Effector memory CD8-positive, alpha-beta T cell (primary cell): ENCODE data around the gene SUB1.

Experiments
- ATAC-seq: fragments of 150-1000 bp; cut with Tn5 transposase; replicated peaks from 2 replicates; pipeline ENCODE4 v1.10.0; 2021; ENCODE audit warnings: mild to moderate bottlenecking, moderate library complexity
- DNase-seq, 3 experiments: peaks; one replicate each; pipeline ENCODE4 v3.0.0; 2021
- H3K27ac Mint-ChIP-seq, 2 donors: one replicate each; pipeline ENCODE4 v1.8.0; 2022; ENCODE audit warnings: mild to moderate bottlenecking in 2 of 2, mixed read lengths in 2 of 2, moderate library complexity in 2 of 2
- H3K27me3 Mint-ChIP-seq, 2 donors: one replicate each; pipeline ENCODE4 v1.8.0; 2022; ENCODE audit warnings: mixed read lengths in 2 of 2
- H3K36me3 Mint-ChIP-seq: one replicate; pipeline ENCODE4 v1.8.0; 2022; ENCODE audit warnings: mild to moderate bottlenecking, moderate library complexity, mixed read lengths; ENCODE audit not compliant: insufficient read depth
- H3K4me1 Mint-ChIP-seq, 2 donors: one replicate each; pipeline ENCODE4 v1.8.0; 2022; ENCODE audit warnings: low read depth in 2 of 2, mixed read lengths in 2 of 2
- H3K4me3 Mint-ChIP-seq, 2 donors: one replicate each; pipeline ENCODE4 v1.8.0; 2022; ENCODE audit warnings: mild to moderate bottlenecking in 2 of 2, mixed read lengths in 2 of 2, moderate library complexity in 2 of 2
- H3K9me3 Mint-ChIP-seq, 2 donors: one replicate each; pipeline ENCODE4 v1.8.0; 2022; ENCODE audit warnings: mixed read lengths in 2 of 2

The SUB1 gene

GRCh38 chr5:32574540-32575175, 10.7 kb upstream of the SUB1 start:
- H3K27me3 Mint-ChIP-seq, result no peaks in the 10 kb centered on the region
- H3K4me1 Mint-ChIP-seq, result no peaks in the 10 kb centered on the region
- no peak overlapping the region for H3K27ac Mint-ChIP-seq
- no peaks in the 10 kb centered on the region for H3K9me3 Mint-ChIP-seq
- H3K4me3 Mint-ChIP-seq, result no peak overlapping the region
- H3K36me3 Mint-ChIP-seq, result no peaks in the 10 kb centered on the region
- no peak for DNase-seq
- no peak for ATAC-seq

- Mint-ChIP-seq H3K27ac (no peak overlapping the region), H3K27me3 (no peaks in the 10 kb centered on the region), H3K9me3 (no peaks in the 10 kb centered on the region), H3K36me3 (no peaks in the 10 kb centered on the region), H3K4me3 (no peak overlapping the region), H3K4me1 (peaks cover 13 to 17% of the 10 kb centered on the region in 2 donors)
- no peak for DNase-seq
- no peak for ATAC-seq
These were observed 7.0 kb upstream of the SUB1 start for GRCh38 chr5:32578363-32578762.

GRCh38 chr5:32578764-32579163, 6.6 kb upstream of the SUB1 start:
- no peak overlapping the region for H3K4me3 Mint-ChIP-seq
- H3K27me3 Mint-ChIP-seq, result no peaks in the 10 kb centered on the region
- H3K36me3 Mint-ChIP-seq, result peaks cover under 1% of the 10 kb centered on the region
- ATAC-seq (no peak), DNase-seq (no peak)
- H3K27ac Mint-ChIP-seq, result no peak overlapping the region
- H3K9me3 Mint-ChIP-seq, result no peaks in the 10 kb centered on the region
- H3K4me1 Mint-ChIP-seq, result peaks cover 17 to 21% of the 10 kb centered on the region in 2 donors

DNA sequence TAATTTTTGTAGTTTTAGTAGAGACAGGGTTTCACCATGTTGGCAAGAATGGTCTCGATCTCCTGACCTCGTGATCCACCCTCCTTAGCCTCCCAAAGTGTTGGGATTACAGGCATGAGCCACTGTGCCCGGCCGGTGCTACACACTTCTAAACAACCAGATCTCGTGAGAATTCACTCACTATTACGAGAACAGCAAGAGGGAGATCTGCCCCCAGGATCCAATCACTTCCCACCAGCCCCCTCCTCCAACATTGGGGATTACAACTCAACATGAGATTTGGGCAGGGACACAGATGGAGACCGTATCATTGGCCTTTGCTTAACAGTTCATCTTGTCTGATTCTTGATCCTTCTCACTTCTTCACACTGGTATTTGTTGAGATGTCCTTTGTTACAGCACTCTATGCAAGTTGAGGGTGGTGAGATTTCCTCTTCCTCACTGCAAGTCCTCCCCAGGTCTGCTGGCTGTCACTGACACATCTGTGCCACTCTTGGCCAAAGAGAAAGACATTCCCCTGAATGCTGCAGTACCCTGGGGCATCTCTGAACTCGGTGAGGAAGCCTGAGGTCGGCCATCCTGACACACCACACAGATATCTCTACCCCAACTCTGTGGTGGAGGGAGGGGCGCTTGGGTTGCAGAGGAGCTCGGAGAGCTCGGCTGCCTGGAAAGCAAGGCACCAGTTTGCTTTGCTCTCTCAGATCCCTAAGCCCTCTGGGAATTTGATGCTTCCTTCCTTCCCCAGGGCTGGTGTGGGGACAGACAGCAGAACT, 4.2 kb upstream of the SUB1 start:
- DNase-seq, result no peak
- H3K4me1 Mint-ChIP-seq, result peaks cover 30 to 35% of the 10 kb centered on the region in 2 donors
- H3K4me3 Mint-ChIP-seq, result peak overlapping the region; percentile 9 to 45
- no peak for ATAC-seq
- H3K27me3 Mint-ChIP-seq, result no peaks in the 10 kb centered on the region
- peaks cover 17% of the 10 kb centered on the region for H3K36me3 Mint-ChIP-seq
- peak overlapping the region; percentile 80 to 89 for H3K27ac Mint-ChIP-seq
- no peaks in the 10 kb centered on the region for H3K9me3 Mint-ChIP-seq

- Mint-ChIP-seq H3K36me3 (peaks cover 30% of the 10 kb centered on the region), H3K27ac (peak overlapping the region; percentile 78 to 89), H3K4me3 (peak overlapping the region; percentile 90 to 91), H3K27me3 (no peaks in the 10 kb centered on the region), H3K4me1 (peaks cover 35 to 51% of the 10 kb centered on the region in 2 donors), H3K9me3 (no peaks in the 10 kb centered on the region)
- ATAC-seq (no peak), DNase-seq (no peak)
These were observed 1.6 kb upstream of the SUB1 start for GRCh38 chr5:32583582-32584232.

- Mint-ChIP-seq H3K27ac (peak overlapping the region in 1 of 2 donors; percentile 38), H3K9me3 (no peaks in the 10 kb centered on the region), H3K36me3 (peaks cover 40% of the 10 kb centered on the region), H3K27me3 (no peaks in the 10 kb centered on the region), H3K4me3 (peak overlapping the region; percentile 90 to 91), H3K4me1 (peaks cover 39 to 55% of the 10 kb centered on the region in 2 donors)
- DNase-seq, result no peak
- ATAC-seq, result no peak
These were observed 711 bp upstream of the SUB1 start for GRCh38 chr5:32584646-32585045.

- Mint-ChIP-seq H3K9me3 (no peaks in the 10 kb centered on the region), H3K27me3 (no peaks in the 10 kb centered on the region), H3K36me3 (peaks cover 44% of the 10 kb centered on the region), H3K4me1 (peaks cover 40 to 57% of the 10 kb centered on the region in 2 donors), H3K27ac (peak overlapping the region; percentile 90 to 95), H3K4me3 (peak overlapping the region; percentile 90 to 91)
- DNase-seq, result no peak
- no peak for ATAC-seq
These were observed 273 bp upstream of the SUB1 start for GRCh38 chr5:32585122-32585445.

- ATAC-seq, result no peak
- Mint-ChIP-seq H3K27me3 (no peaks in the 10 kb centered on the region), H3K4me3 (peak overlapping the region; percentile 90 to 91), H3K27ac (peak overlapping the region; percentile 90 to 95), H3K36me3 (peaks cover 56% of the 10 kb centered on the region), H3K4me1 (peaks cover 38 to 61% of the 10 kb centered on the region in 2 donors), H3K9me3 (no peaks in the 10 kb centered on the region)
- DNase-seq, result no peak
These were observed 881 bp downstream of the SUB1 start for GRCh38 chr5:32586276-32586599.

DNA sequence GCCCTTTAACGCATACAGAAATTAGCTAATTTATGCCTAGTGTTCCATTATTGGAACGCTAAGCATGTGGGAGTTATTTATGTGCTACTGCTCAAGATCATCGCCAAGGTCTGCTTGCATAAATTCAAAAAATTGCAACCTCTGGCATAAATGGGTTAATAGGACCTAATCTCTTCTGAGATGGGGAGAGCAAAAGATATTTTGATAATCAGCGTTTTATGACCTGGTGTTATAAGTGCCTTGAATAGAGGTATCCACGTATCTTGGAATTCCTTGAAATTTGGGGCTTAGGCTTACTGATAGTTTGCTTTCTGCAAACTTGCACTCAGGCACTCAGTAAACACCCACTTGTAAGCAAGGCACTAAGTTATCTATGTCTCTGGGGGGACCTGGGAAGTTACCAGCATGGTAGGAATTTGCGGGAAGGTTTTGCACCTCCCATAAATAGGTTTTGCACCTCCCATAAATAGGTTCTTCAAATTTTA, 1.8 kb downstream of the SUB1 start:
- H3K4me3 Mint-ChIP-seq, result peak overlapping the region; percentile 90 to 91
- H3K9me3 Mint-ChIP-seq, result no peaks in the 10 kb centered on the region
- H3K4me1 Mint-ChIP-seq, result peaks cover 38 to 64% of the 10 kb centered on the region in 2 donors
- DNase-seq (no peak), ATAC-seq (no peak)
- H3K27me3 Mint-ChIP-seq, result no peaks in the 10 kb centered on the region
- H3K27ac Mint-ChIP-seq, result peak overlapping the region; percentile 90 to 95
- peaks cover 64% of the 10 kb centered on the region for H3K36me3 Mint-ChIP-seq

GRCh38 chr5:32589416-32589815, 4.1 kb downstream of the SUB1 start:
- no peak overlapping the region for H3K4me3 Mint-ChIP-seq
- peak overlapping the region in 1 of 2 donors; percentile 22 for H3K27ac Mint-ChIP-seq
- no peak for ATAC-seq
- DNase-seq, result no peak
- peaks cover 34 to 60% of the 10 kb centered on the region in 2 donors for H3K4me1 Mint-ChIP-seq
- no peaks in the 10 kb centered on the region for H3K9me3 Mint-ChIP-seq
- peaks cover 85% of the 10 kb centered on the region for H3K36me3 Mint-ChIP-seq
- H3K27me3 Mint-ChIP-seq, result no peaks in the 10 kb centered on the region

DNA sequence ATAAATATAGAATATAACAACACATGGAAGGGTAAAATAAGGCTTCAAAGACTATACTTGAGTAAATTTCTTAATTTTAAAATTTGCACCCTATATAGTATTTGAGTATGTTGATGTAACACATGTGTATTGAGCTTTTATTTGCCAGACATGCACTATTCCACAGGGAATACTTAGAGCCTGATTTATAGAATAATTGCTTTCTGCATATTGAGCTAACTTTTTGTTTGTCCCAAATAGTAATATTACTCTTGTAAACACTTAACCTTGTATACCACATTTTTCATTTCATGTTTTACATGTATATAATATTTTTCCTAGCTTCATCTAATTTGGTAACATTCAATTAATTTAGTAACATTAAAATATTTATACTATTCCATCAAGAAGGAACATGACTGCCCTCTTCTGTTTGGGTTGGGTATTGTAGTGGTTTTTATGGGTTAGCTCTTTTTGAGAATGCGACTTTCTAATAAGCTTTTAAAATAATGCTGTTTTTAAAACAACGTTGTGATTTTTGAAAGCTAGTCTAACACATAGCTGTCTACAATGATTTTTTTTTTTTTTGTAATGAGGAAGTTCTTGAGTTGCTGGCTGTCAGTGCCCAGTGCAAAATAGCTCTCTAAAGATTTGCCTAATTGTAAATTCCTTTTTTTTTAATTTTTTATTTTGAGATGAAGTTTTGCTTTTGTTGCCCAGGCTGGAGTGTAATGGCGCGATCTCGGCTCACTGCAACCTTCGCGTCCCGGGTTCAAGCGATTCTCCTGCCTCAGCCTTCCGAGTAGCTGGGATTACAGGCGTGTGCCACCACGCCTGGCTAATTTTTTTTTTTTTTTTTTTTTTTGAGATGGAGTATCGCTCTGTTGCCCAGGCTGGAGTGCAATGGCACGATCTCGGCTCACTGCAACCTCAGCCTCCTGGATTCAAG, 4.8 kb downstream of the SUB1 start:
- no peaks in the 10 kb centered on the region for H3K9me3 Mint-ChIP-seq
- peaks cover 88% of the 10 kb centered on the region for H3K36me3 Mint-ChIP-seq
- ATAC-seq, result no peak
- peak overlapping the region in 1 of 2 donors; percentile 66 for H3K27ac Mint-ChIP-seq
- H3K27me3 Mint-ChIP-seq, result no peaks in the 10 kb centered on the region
- peaks cover 29 to 55% of the 10 kb centered on the region in 2 donors for H3K4me1 Mint-ChIP-seq
- DNase-seq, result peak; percentile 66 to 75 (median 69)
- peak overlapping the region; percentile 36 to 60 for H3K4me3 Mint-ChIP-seq

GRCh38 chr5:32595118-32595517, 9.8 kb downstream of the SUB1 start:
- ATAC-seq (peak; percentile 29), DNase-seq (no peak)
- Mint-ChIP-seq H3K4me3 (peak overlapping the region in 1 of 2 donors; percentile 43), H3K4me1 (peaks cover 37 to 65% of the 10 kb centered on the region in 2 donors), H3K27ac (peak overlapping the region in 1 of 2 donors; percentile 42), H3K9me3 (no peaks in the 10 kb centered on the region), H3K27me3 (no peaks in the 10 kb centered on the region), H3K36me3 (peaks cover 97% of the 10 kb centered on the region)
